Activated T-cell treated with anti-CD3 and anti-CD28 coated beads for 24 hours (primary cell): ENCODE measurements around the gene SBNO2.
A peak's percentile ranks its signal among the peaks of the same experiment; 100 is the strongest.

Source experiments
- DNase-seq: peaks from one replicate; pipeline ENCODE4 v3.0.0-alpha.2; 2020; ENCODE audit warnings: low read depth

Gene SBNO2

DNA sequence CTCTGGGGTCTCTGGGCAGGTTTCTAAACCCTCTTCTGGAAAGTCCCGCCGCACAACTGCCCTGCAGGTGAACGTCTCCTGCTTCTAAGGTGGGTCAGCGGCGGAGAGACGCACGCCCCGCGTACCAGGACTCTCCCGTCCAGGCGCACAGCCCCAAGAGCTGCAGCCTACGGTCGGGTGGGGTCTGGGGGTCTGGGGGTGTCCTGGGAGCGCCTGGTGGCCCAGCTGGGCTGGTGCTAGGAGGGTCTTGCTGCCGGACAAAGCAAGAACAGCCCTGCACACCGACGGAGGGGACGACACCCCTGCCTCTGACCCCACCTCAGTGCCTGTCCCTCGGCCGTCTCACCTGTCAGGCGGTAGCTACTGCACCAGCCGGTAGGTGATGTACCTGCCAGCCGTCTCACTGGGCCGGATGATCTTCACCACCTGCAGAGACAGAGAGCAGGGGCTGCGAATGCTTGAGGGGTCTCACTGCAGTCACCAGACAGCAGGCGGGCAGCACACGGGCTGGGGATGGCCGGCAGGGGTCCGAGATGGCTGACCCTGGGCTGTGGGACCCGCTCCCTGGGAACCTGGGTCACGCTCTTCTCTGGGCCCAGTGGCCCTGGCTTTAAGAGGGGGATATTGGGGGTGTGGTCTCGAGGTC lies 84.8 kb downstream of the SBNO2 start:
- no peak for DNase-seq

GRCh38 chr19:1088416-1089010 lies 85.6 kb downstream of the SBNO2 start:
- no peak for DNase-seq

DNA sequence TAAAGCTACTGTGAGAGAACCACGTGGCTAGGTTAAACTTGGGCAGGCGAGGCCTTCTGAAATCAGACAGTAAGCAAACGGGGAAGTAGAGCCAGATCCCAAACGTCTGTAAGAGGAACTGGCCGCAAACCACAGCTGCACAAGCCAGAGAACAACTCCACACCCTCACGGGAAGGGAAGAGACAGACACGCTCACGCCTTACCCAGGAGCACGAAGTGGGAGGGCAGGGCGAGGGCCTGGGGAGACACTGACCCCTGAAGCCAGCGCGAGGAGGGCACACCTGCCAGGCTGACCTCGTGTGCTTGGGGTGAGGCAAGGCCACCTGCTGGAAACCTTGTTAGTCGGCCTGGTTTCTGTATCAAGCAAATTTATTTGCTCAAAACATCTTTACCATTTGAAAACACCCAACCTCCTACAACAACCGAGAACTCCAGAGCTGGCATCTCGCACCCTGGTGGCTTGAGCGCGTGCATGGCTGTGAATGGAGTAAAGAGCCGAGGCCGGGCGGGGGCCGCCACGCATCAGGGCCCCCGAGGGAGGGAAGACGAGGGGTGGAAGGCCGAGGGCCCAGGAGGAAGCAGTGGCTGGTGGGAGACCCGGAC lies 86.2 kb downstream of the SBNO2 start:
- DNase-seq: no peak

GRCh38 chr19:1086613-1087012 lies 87.5 kb downstream of the SBNO2 start:
- DNase-seq: no peak

- DNase-seq: no peak
Observed at GRCh38 chr19:1085676-1086442, 88.2 kb downstream of the SBNO2 start.

GRCh38 chr19:1085053-1085658 lies 88.9 kb downstream of the SBNO2 start:
- DNase-seq: no peak

DNA sequence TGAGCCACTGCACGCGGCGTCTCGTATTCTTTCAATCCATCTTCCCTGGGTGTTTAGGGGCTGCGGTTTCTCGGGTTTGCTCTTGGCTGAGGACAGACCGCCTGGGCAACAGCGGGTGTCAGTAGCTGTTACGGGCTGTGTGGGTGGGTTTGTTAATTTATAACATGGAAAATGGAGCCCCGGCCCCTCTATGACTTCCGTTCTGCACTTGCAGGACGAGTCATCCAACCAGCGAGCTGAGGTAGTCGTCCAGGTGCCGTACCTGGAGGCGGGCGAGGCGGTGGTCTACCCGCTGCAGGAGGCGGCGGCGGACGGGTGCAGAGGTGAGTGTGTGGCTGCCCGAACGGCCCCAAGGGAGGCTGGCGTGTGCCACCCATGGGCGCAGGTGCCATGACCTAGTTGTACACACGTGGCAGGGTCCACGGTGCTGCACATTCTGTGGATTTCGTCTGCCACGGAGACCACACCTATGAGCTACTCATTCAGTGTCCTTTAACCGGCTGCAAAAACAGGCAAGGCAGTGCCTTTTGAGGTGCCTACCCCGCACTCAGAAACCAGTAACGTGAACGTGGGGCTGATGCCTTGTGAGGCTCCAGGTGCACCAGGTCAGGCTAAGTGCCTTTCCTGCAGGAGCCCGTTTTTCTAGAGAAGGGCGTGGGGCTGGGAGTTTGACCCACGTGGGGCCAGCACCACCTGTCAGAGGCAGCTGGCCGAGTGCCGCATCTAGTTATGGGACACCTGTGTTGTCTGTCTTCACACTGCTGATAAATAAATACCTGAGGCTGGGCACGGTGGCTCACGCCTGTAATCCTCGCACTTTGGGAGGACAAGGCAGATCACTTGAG lies 89.8 kb downstream of the SBNO2 start:
- DNase-seq: no peak

DNA sequence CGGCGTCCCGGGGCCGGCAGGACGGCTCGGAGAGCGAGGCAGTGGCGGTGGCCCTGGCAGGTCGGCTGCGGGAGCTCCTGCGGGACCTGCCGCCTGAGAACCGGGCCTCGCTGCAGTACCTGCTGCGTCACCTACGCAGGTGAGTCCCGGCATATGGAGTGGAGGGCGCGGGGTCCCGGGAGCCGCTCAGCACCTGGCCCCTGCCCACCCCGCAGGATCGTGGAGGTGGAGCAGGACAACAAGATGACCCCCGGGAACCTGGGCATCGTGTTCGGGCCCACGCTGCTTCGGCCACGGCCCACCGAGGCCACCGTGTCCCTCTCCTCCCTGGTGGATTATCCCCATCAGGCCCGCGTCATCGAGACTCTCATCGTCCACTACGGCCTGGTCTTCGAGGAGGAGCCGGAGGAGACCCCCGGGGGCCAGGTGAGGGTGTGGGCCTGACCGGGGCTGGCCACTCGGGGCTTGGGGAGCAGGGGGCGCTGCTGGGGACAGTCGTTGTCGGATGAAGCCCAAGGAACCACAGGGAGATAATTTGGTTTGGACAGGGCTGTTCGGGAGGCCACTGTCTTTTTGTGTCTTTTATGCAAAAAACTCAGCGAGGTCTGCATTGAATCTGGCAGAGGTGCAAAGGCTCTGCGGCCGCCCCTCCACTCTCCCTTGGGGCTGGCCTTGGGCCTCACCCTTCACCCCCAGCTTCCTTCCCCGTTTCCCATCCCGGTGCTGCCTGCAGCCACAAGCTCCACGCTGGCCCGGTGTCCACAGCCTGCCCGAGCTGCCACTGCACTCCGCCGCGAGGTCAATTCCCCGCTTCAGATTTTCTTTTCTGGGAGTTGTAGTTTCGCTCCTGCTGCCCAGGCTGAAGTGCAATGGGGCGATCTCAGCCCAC lies 90.9 kb downstream of the SBNO2 start:
- DNase-seq: no peak

- no peak for DNase-seq
Observed at GRCh38 chr19:1082165-1082927, 91.7 kb downstream of the SBNO2 start.

- DNase-seq: no peak
Observed at GRCh38 chr19:1081301-1082164, 92.5 kb downstream of the SBNO2 start.

DNA sequence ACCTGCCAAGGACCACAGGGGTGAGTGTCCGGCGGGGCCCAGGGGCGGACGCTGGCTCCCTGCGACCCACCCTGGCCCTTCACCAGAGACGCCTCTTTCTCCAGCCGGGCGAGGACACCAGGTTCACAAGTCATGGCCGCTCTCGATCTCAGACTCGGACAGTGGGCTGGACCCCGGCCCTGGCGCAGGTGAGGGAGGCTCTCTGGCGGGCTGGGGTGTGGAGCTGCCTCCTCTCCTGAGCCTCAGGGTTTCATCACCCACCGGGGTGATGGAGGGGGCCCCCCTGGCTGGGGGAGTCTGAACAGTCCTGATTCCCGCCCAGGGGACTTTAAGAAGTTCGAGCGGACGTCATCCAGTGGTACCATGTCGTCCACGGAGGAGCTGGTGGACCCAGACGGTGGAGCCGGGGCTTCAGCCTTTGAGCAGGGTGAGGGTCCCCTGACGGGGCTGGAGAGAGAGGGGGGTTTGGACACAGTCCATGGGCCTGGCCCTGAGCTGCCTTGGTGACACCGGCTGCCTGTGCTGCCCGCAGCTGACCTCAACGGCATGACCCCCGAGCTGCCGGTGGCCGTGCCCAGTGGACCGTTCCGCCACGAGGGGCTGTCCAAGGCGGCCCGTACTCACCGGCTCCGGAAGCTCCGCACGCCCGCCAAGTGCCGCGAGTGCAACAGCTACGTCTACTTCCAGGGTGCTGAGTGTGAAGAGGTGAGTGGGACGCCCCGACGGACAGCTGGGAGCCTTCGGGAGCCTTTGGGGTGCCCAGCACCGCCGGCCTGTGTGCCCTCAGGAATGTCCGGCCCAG lies 93.5 kb downstream of the SBNO2 start:
- DNase-seq: no peak

DNA sequence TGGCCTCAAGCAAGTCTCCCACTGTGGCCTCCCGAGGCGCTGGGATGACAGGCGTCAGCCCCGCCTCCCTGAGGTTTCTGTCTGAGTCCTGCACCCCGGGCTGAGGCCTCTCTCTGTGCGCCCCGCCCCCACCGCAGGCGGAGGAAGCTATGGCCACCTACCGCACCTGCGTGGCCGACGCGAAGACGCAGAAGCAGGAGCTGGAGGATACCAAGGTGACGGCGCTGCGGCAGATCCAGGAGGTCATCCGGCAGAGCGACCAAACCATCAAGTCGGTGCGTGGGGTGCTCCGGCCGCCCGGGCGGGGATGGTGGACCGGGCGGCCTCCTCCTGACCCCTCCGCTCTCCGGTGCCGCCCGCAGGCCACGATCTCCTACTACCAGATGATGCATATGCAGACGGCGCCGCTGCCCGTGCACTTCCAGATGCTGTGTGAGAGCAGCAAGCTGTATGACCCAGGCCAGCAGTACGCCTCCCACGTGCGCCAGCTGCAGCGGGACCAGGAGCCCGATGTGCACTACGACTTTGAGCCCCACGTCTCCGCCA lies 94.4 kb downstream of the SBNO2 start:
- no peak for DNase-seq

- peak; percentile 89 for DNase-seq
Observed at GRCh38 chr19:1076951-1077350, 97.1 kb downstream of the SBNO2 start.

DNA sequence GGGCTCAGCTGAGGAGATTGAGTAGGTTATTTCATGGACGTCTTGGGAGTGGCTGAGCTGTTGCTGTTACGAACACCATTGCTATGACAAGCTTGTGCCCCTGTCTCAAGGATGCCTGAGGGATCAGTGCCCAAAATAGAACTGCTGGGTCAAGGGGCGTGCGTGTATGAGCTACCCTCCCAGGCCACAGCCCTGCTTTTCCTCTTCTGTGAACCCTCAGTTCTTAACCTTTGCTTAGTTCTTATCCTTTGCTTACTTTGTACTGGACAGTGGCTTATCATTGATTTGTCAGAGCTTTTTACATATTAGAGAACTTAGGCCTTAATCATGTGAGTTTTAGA lies 98.1 kb downstream of the SBNO2 start:
- no peak for DNase-seq

- DNase-seq: peak; percentile 73
Observed at GRCh38 chr19:1074544-1075283, 99.4 kb downstream of the SBNO2 start.

DNA sequence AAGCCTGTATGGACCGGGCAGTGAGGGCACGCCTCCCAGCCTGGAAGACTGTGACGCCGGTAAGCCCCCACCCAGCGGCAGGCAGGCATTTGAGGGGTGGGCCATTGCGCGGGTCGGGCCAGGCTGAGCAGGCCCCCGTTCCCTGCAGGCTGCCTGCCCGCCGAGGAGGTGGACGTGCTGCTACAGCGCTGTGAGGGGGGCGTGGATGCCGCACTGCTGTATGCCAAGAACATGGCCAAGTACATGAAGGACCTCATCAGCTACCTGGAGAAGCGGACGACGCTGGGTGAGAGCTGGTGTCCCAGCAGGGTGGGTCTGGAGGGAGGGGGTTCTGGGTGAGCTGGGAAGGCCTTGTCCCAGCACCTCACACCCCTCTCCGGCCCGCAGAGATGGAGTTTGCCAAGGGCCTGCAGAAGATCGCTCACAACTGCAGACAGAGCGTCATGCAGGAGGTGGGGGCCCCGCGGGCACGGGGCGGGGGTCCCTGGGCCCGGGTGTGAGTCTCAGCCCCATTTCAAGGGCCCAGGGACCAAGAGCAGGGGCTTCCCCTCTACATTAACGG lies 100.0 kb downstream of the SBNO2 start:
- no peak for DNase-seq
